Kidney tubule cell (primary cell): ENCODE data around the gene TOR1B.
A peak's percentile ranks its signal among the peaks of the same experiment; 100 is the strongest.
"Not testable (repeated sequence)": the region's sequence is repeated elsewhere in the genome, so short reads cannot be mapped to it uniquely, and the experiment has no call there.

ENCODE experiments used
- DNase-seq: peaks from one replicate; pipeline ENCODE4 v3.0.0-alpha.2; 2018; ENCODE audit warnings: low spot score

TOR1B gene

GRCh38 chr9:129776938-129777768 is 25.8 kb upstream of the TOR1B start:
- DNase-seq: peak; percentile 97

DNA sequence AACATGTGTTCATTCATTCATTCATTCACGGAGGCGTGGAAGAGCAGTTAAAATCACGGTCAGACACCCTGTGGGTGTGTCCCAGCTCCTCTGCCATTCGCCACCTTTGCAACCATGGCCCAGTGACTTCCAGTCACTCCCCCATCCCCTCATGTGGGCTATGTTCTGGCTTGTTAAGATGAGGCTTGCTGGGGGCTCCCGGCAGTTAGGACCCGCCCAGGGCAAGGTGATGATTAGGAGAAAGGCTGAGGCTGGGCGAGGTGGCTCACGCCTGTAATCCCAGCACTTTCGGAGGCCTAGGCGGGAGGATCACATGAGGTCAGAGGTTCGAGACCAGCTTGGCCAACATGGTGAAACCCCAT is 25.2 kb upstream of the TOR1B start:
- no peak for DNase-seq

DNA sequence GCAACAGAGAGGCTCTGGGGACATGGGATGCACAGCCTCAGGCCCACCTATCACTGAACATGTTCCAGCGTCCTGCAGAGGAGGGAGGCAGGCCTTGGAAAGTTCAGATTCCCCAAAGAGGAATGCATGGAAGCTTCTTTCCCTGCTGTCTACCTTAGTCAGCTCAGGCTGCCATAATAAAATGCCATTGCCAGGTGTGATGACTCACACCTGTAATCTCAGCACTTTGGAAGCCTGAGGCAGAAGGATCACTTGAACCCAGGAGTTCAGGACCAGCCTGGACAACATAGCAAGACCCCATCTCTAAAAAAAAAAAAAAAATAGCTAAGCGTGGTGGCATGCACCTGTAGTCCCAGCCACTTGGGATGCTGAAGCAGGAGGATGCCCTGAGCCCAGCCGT is 24.5 kb upstream of the TOR1B start:
- DNase-seq: peak; percentile 52

DNA sequence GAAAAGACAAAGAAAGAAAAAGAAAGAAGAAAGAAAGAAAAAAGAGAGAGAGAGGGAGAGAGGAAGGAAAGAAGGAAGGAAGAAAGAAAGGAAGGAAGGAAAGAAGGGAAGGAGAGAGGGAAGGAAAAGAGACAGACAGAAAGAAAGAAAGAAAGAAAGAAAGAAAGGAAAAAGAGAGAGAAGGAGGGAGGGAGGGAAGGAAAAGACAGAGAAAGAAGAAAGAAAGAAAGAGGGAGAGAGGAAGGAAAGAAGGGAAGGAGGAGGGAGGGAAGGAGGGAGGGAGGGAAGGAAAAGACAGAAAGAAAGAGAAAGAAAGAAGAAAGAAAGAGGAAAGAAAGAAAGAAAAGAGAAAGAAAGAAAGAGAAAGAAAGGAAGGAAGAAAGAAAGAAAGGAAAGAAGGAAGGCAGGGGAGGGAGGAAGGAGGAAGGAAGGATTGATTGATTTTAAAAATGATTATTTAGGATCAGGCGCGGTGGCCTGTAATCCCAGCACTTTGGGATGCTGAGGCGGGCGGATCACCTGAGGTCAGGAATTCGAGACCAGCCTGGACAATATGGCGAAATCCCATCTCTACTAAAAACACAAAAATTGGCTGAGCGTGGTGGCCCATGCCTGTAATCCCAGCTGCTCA is 23.3 kb upstream of the TOR1B start:
- DNase-seq: no peak

DNA sequence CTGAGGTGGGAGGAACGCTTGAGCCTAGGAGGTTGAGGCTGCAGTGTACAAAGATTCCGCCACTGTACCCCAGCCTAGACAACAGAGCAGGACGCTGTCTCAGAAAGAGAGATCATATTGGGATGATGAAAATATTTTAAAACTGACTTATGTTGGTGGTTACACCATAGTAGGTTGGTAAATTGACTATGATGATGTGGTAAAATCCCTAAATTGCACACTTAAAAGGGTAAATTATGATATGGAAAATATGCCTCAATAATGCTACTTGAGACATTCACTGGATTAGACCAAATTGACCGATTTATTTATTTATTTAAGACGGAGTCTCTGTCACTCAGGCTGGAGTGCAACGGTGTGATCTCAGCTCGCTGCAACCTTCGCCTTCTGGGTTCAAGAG is 21.9 kb upstream of the TOR1B start:
- DNase-seq: no peak

- DNase-seq: no peak
Observed at GRCh38 chr9:129781981-129782380, 21.0 kb upstream of the TOR1B start.

DNA sequence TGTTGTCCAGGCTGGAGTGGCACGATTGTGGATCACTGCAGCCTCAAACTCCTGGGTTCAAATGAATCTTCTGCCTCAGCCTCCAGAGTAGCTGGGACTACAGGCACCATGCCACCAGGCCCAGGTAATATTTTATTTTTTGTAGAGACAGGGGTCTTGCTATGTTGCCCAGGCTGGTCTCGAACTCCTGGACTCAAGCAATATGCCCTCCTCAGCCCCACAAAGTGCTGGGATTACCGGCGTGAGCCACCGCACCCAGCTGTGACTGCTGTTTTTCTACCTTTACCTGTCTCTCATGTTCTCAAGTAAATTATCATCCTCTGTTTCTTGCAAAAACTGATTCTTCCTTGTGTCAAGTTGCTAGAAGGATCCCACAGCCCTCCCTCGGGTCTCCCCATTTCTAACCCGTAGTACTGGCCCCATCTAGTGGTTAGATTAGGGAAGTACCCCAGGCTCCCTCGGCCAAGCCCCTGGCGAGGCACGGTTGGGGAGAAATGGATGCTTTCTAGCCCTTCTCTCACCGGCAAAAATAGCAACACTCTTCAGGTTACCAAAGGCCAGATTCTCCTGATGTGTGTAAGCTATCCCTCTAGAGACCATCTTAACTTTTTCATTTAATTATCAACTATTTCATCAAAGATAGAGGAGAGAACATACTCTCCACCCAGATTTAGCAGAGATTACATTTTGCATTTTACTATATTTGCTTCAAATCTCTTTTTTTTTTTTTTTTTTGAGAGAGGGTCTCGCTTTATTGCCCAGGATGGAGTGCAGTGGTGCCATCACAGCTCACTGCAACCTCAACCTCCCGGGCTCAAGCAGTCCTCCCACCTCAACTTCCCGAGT is 19.2 kb upstream of the TOR1B start:
- peak; percentile 70 for DNase-seq

DNA sequence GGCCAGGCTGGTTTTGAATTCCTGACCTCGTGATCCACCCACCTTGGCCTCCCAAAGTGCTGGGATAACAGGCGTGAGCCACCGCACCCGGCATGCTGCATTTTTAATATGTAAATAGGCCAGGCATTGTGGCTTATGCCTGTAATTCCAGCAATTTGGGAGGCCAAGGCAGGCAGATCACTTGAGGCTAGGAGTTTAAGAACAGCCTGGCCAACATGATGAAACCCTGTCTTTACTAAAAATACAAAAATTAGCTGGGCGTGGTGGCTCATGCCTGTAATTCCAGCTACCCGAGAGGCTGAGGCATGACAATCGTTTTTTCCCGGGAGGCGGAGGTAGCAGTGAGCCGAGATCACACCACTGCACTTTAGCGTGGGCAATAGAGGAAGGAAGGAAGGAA is 18.0 kb upstream of the TOR1B start:
- DNase-seq: not testable (repeated sequence)

DNA sequence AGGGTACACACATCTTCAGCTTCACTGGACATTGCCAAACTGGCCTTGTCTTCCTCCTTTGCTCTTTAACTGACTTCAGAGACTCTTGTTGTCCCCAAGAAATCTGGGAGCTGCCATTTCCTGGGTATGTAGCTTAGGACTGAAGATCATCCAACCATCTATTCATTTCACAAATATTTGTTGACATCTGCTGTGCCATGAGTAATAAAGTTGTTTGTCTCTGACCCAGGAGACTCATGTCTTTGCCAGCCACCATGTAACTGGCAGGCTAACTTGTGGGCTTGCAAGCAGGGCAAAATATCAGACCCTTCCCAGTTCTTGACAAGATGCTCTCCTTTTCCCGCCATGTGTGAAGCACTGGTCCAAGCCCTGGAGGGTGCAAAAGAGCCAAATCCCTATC is 17.1 kb upstream of the TOR1B start:
- no peak for DNase-seq

DNA sequence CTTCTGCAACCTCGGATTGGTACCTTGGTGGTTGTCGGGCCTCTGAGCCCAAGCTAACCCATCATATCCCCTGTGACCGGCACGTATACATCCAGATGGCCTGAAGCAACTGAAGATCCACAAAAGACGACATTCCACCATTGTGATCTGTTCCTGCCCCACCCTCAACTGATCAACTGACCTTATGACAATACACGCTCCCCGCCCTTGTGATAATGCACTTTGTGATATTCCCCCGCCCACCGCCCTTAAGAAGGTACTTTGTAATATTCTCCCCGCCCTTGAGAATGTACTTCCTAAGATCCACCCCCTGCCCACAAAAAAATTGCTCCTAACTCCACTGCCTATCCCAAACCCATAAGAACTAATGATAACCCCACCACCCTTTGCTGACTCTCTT is 16.5 kb upstream of the TOR1B start:
- no peak for DNase-seq

GRCh38 chr9:129794549-129794948 is 8.4 kb upstream of the TOR1B start:
- no peak for DNase-seq

DNA sequence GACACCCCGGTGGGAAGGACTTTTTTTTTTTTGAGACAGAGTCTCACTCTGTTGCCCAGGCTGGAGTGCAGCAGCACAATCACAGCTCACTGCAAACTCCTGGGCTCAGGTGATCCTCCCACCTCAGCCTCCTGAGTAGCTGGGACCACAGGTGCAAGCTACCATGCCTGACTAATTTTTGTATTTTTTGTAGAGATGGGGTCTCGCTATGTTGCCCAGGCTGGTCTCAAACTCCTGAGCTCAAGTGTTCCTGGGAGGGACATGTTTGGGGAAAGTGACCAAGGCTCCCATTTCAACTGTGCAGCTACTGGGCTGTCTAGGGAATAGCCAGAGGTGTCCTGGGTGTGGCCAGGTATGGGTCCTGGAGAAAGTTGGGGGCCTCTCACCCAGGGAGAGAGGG is 7.0 kb upstream of the TOR1B start:
- not testable (repeated sequence) for DNase-seq

DNA sequence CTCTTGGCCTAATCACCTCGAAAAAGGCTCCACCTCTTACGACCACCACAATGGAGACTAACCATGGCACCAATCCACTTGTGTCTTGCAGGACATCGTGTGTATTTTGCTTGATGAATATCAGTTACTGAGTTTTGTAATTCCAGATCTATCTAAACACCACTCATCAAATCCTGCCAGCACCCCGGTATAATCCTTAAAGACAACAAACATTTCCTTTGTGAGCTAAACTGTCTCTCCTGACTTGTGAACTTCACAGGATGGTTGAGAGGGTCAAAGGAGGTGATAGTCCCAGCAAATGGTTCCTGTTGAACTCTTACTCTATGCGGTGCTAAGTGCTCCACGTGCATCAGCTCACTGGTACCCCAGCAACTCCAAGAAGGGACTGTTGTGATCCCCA is 4.0 kb upstream of the TOR1B start:
- DNase-seq: no peak

DNA sequence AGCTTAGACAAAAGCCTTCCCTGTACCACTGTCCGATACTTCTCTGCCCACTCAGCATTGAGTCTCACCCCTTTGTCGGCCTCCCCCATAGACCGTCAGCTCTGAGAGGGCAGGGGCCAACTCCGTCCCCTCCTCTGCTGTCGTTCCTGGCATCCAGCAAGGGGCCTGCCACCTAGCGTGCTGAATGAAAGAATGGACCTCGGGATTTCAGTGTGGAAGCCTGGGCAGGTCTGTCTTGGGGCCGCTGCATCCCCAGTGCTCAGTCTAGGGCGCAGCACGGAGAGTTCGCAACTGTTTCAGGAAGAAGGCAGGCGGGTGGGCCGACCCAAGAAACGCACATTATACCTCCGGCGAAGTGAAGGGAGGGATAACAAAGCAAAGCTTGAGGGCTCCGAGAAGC is 1.5 kb upstream of the TOR1B start:
- DNase-seq: no peak

- DNase-seq: peak; percentile 27
Observed at GRCh38 chr9:129803676-129804060, 684 bp downstream of the TOR1B start.

DNA sequence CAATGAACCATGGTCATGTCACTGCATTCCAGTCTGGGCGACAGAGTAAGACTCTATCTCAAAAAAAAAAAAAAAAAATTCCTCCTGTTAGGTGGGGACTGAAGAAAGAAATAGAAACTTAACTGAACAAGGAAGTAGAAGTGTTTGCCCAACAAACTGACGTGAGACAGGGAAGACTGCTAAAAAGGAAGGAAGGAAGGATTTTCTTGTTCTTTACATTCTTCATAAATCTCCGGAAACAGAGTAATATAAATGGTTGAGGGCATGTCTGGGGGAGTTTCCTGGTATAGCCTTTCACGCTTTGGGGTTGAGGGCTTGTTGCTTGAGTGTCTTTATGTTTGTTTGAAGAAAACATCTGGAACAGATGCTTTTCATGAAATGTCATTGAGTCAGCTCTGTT is 3.1 kb downstream of the TOR1B start:
- DNase-seq: no peak

DNA sequence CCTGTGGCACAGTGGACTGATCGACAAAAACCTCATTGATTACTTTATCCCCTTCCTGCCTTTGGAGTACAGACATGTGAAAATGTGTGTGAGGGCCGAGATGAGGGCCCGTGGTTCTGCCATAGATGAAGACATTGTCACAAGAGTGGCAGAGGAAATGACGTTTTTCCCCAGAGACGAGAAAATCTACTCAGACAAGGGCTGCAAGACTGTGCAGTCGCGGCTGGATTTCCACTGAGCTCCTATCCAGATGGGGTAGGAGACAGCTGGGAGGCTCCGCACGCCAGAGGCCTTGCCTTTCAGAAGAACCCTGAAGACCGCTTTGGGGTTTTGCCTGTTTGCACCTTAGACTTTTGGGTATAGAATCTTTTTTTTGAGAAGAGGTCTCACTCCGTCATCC is 6.4 kb downstream of the TOR1B start:
- no peak for DNase-seq

DNA sequence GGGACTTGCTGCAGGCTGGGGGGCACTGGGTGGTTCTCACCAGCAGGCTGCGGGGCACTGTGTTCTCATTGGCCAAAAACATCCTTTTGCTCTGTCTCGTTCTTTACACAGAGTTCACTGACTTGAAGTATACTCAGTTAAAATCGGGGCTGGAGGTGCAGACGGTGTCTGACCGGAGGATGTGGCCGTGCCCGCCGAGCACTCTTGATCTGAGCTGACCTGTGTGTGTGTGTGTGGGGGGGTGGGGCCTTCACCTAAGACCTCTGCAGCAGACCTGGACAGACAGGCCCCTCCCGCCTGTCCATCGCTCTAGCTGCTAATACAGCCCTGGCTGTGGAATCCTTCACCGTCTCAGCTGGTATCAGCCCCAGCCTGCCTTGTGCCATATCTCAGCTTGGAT is 7.1 kb downstream of the TOR1B start:
- DNase-seq: no peak

DNA sequence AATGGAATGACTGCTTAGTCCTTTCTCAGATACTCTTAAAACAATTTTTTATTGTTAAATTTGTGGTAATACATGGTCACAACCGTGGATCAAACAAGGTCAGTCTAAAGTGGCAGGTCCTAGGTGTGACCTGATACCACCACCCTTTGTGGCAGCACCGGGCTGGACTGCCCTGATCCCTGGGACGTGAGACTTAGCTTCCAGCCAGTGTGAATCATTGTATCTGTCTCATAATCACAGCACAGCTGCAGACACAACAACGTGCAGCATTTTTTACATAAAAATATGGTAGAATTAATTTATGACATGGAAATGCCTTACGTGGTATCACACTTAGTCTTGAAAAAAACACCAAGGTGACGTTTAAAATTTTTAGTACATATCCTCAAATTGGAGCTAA is 7.8 kb downstream of the TOR1B start:
- no peak for DNase-seq

- no peak for DNase-seq
Observed at GRCh38 chr9:129811967-129812363, 9.0 kb downstream of the TOR1B start.

DNA sequence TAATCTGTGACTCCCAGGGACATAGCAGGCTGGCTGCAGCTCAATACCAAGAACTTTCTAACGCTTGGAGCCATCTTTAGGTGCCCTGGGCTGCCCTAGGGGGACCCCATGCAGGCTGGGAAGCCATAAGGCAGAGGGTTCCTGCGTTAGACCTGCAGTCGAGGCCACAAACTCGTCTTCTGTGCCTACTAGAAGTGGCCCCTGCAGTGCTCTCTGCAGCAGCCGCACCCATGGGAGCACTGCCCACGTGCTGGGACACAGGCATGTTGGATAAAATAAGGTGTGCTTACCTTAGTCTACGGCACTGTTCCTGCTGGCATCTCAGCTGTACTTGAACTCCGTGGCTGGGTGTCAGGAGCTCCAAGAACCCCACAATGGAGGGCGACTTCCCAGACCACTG is 9.4 kb downstream of the TOR1B start:
- no peak for DNase-seq

DNA sequence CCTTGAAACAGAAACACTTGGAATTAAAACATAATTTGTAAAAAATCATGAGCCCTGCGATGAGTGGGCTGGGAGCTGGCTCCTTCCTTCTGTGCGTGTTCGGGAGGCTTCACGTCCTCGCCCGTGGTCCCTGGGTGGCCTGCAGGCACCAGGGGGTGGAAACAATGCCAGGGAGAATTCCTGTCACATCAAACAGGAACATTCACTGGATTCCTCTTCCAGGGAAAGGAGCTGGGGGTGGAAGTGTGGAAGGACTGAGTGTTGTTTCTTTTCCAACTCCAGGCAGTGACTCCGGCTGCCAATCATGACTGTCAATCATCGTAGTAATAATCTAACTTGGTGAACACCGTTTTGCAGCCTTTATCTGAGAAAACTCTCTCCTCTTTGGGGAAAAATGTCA is 10.7 kb downstream of the TOR1B start:
- DNase-seq: no peak
